Upper lobe of left lung (tissue), 6 donors: ENCODE results near the gene KIAA0825. TPM values are rescaled to one million over a fixed set of nuclear protein-coding genes. Genes with fewer than 3 reads are reported as not detected.
A peak's percentile ranks its signal among the peaks of the same experiment; 100 is the strongest.

Source experiments
- ATAC-seq, 2 donors: fragments of 200-7000 bp; cut with Tn5 transposase; one replicate each; pipeline ENCODE4 v1.9.1; 2022; ENCODE audit warnings: mild to moderate bottlenecking in 2 of 2, moderate library complexity in 2 of 2; ENCODE audit not compliant: low FRiP score in 2 of 2
- DNase-seq, 2 donors: peaks; one replicate each; pipeline ENCODE4 v3.0.0-alpha.2; 2019 to 2020
- H3K27ac ChIP-seq, 4 donors: fragments of 200-600 bp; sonication (generic); one replicate each; pipeline ENCODE4 v1.5.1; 2016 to 2019
- H3K27me3 ChIP-seq, 4 donors: fragments of 200-600 bp; sonication (generic); one replicate each; pipeline ENCODE4 v1.5.1; 2017 to 2019
- H3K36me3 ChIP-seq, 4 donors: fragments of 200-600 bp; sonication (generic); one replicate each; pipeline ENCODE4 v1.5.1; 2016 to 2019
- H3K4me1 ChIP-seq, 4 donors: fragments of 200-600 bp; sonication (generic); one replicate each; pipeline ENCODE4 v1.5.1; 2018 to 2019
- H3K4me3 ChIP-seq, 4 donors: fragments of 200-600 bp; sonication (generic); one replicate each; pipeline ENCODE4 v1.5.1; 2017 to 2019; ENCODE audit warnings: mild to moderate bottlenecking in 2 of 4, moderate library complexity in 1 of 4
- H3K9me3 ChIP-seq, 4 donors: fragments of 200-600 bp; sonication (generic); one replicate each; pipeline ENCODE4 v1.5.1; 2018 to 2019
- CTCF ChIP-seq, 6 experiments: fragments of 450-650 bp in 4 of 6; fragments of 200-600 bp in 2 of 6; sonication (generic) in 2 of 6; IDR thresholded peaks; one replicate each; pipeline ENCODE4 v1.5.1; 2016 to 2019; ENCODE audit warnings: antibody characterized with exemption in 6 of 6
- EP300 ChIP-seq, 4 donors: sonication (generic); formaldehyde crosslinking; IDR thresholded peaks; one replicate each; pipeline ENCODE4 v1.5.1; 2017; ENCODE audit warnings: antibody characterized with exemption in 4 of 4, control low read depth in 2 of 4
- POLR2A ChIP-seq, 4 donors: fragments of 450-650 bp; IDR thresholded peaks; one replicate each; pipeline ENCODE4 v1.5.1; 2016 to 2017; ENCODE audit warnings: antibody characterized with exemption in 4 of 4, mild to moderate bottlenecking in 2 of 4
- POLR2AphosphoS5 ChIP-seq, 2 donors: sonication (generic); formaldehyde crosslinking; IDR thresholded peaks; one replicate each; pipeline ENCODE4 v1.5.1; 2017; ENCODE audit warnings: antibody characterized with exemption in 2 of 2
- WGBS, 2 donors: methylation state at CpG; one replicate each; pipeline ENCODE4 v1.1.5; 2017 to 2018; 5-methylcytosine and 5-hydroxymethylcytosine counted together
- total RNA-seq, 6 donors: library from RNA; depleted of rRNA in 4 of 6; stranded (reverse); fragments of >200 nt in 4 of 6; gene quantifications; one replicate each; pipeline versions ENCODE4 v1.1.0 to v1.2.1, GENCODE V29; 2016 to 2021
- donor health status: DM: no; HTN: no; CAD: no; lungs with moderate emphysema.
- donor health status: DM: no; HTN: yes; CAD: no; lungs with severe emphysema.

Gene KIAA0825
- total RNA-seq, 6 donors from 2014 or later, result 3.8 to 19.1 (median 6.6) TPM

DNA sequence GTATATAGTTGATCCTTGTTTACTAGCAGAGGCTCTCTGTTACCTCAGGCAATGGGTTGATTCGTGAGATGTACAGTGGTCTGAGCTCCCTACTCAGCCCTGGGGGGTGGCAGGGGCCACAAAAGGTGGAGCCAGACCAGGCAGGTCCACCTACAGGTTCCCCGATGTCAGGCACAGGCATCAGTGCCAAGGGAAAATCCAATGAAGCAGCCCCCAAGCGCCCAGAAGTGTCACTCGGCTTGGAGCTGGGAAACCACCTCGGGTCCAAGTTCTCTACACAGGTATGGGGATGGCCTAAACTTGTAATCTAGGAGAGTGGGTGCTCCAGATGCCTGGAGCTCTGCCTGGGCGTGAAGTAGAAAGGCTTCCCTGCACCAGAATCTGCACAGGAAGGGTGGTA, 188.8 kb downstream of the KIAA0825 start:
- Histone ChIP-seq H3K27ac (no peak overlapping the region), H3K9me3 (no peaks in the 10 kb centered on the region), H3K4me1 (no peaks in the 10 kb centered on the region), H3K27me3 (no peaks in the 10 kb centered on the region), H3K4me3 (no peak overlapping the region), H3K36me3 (no peaks in the 10 kb centered on the region)
- TF ChIP-seq POLR2A (IDR thresholded peaks at IDR 0.05) (no peak), EP300 (IDR thresholded peaks at IDR 0.05) (no peak), POLR2AphosphoS5 (IDR thresholded peaks at IDR 0.05) (no peak), CTCF (IDR thresholded peaks at IDR 0.05) (no peak)
- DNase-seq (peak in 1 of 2 donors; percentile 6), ATAC-seq (no peak)
- 91 to 92% methylated on average over 5 to 6 of the region's 6 CpGs for WGBS, 2 donors

DNA sequence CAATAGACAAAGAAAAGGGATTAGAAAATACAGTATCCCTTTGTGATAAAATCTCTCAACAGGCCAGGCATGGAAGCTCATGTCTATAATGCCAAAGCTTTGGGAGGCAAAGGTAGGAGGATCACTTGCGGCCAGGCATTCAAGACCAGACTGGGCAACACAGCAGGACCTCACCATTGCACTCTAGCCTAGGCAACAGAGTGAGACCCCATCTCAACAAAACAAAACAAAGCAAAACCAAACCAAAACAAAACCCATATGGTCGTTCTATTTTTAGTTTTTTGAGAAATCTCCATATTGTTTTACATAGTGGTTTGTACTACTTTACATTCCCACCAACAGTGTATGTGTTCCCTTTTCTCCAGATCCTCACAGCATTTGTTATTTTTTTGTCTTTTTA, 193.0 kb downstream of the KIAA0825 start:
- no peak for TF ChIP-seq POLR2A (IDR thresholded peaks at IDR 0.05)
- no peaks in the 10 kb centered on the region for H3K4me1 ChIP-seq
- H3K9me3 ChIP-seq, result no peaks in the 10 kb centered on the region
- ATAC-seq (no peak), DNase-seq (no peak)
- no peak overlapping the region for H3K4me3 ChIP-seq
- no peak overlapping the region for H3K27ac ChIP-seq
- no peaks in the 10 kb centered on the region for H3K27me3 ChIP-seq
- no peaks in the 10 kb centered on the region for H3K36me3 ChIP-seq
- WGBS, 2 donors, result 78 to 79% methylated on average over 2 of the region's 2 CpGs

GRCh38 chr5:94423411-94423810, 195.0 kb downstream of the KIAA0825 start:
- Histone ChIP-seq H3K27ac (no peak overlapping the region), H3K4me3 (no peak overlapping the region), H3K27me3 (no peaks in the 10 kb centered on the region), H3K36me3 (no peaks in the 10 kb centered on the region), H3K9me3 (no peaks in the 10 kb centered on the region), H3K4me1 (no peaks in the 10 kb centered on the region)
- TF ChIP-seq EP300 (IDR thresholded peaks at IDR 0.05) (no peak), POLR2A (IDR thresholded peaks at IDR 0.05) (no peak), POLR2AphosphoS5 (IDR thresholded peaks at IDR 0.05) (no peak), CTCF (IDR thresholded peaks at IDR 0.05) (no peak)
- ATAC-seq, result no peak
- no peak for DNase-seq

- Histone ChIP-seq H3K36me3 (no peaks in the 10 kb centered on the region), H3K9me3 (no peaks in the 10 kb centered on the region), H3K27me3 (no peaks in the 10 kb centered on the region), H3K27ac (peak overlapping the region in 1 of 4 donors; percentile 59), H3K4me1 (no peaks in the 10 kb centered on the region), H3K4me3 (no peak overlapping the region)
- peak in 1 of 2 donors; percentile 31 for DNase-seq
- 63 to 68% methylated on average over 3 of the region's 3 CpGs for WGBS, 2 donors
- peak in 1 of 2 donors; percentile 17 for ATAC-seq
- TF ChIP-seq POLR2A (IDR thresholded peaks at IDR 0.05) (no peak), POLR2AphosphoS5 (IDR thresholded peaks at IDR 0.05) (no peak), CTCF (IDR thresholded peaks at IDR 0.05) (no peak), EP300 (IDR thresholded peaks at IDR 0.05) (peak in 2 of 4 donors; percentile 10 to 39)
Observed at GRCh38 chr5:94422812-94423211, 195.6 kb downstream of the KIAA0825 start.

- no peaks in the 10 kb centered on the region for H3K4me1 ChIP-seq
- H3K36me3 ChIP-seq, result no peaks in the 10 kb centered on the region
- no peak overlapping the region for H3K27ac ChIP-seq
- no peak overlapping the region for H3K4me3 ChIP-seq
- 61 to 74% methylated on average over 2 of the region's 2 CpGs for WGBS, 2 donors
- ATAC-seq (no peak), DNase-seq (no peak)
- no peaks in the 10 kb centered on the region for H3K27me3 ChIP-seq
- TF ChIP-seq POLR2AphosphoS5 (IDR thresholded peaks at IDR 0.05) (no peak), EP300 (IDR thresholded peaks at IDR 0.05) (no peak), CTCF (IDR thresholded peaks at IDR 0.05) (no peak), POLR2A (IDR thresholded peaks at IDR 0.05) (no peak)
- H3K9me3 ChIP-seq, result no peaks in the 10 kb centered on the region
Observed at GRCh38 chr5:94420885-94421284, 197.5 kb downstream of the KIAA0825 start.
